GM18519 (cell line): ENCODE measurements around the gene FANCC.

Experiments
- ATAC-seq: cut with Tn5 transposase; IDR thresholded peaks from one replicate; pipeline ENCODE4 v1.9.1; 2021; ENCODE audit warnings: mild to moderate bottlenecking, moderate library complexity; ENCODE audit not compliant: unreplicated experiment, low FRiP score

Gene FANCC

GRCh38 chr9:95077766-95078370 is 239.6 kb downstream of the FANCC start:
- no peak for ATAC-seq

DNA sequence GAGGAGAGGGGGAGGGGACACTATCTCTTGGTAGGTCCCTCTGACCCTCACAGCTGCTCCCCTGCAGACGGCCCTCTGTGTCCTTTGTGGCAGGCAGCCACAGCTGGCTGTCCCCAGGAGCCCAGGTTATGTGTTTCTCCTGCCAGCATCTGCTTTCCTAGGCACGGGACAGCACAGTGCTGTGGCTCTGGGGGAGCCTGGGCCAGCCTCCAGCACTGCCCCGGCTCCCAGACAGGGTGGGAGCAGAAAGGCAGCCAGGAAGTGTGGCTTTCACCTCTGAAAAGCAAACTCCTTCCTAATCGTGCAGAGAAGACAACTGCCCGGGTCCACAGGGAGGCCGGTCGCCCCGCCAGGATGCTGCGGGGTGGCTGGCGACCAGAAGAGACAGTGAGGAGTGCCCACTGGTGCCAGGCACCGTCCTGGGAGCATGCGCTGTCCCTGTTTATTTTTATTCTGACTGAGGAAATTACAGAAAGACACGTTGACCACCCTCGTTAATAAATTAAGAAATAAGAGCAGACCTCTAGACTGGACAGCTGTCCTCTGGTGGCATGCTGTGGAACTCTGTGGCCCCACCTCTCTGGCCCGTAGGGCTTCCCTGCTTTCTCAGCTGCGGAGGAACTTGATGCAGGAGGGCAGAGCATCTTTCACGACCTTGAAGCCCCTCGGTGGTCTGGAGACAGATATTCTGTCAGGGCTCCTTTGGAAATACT is 240.3 kb downstream of the FANCC start:
- no peak for ATAC-seq

GRCh38 chr9:95076696-95077052 is 240.8 kb downstream of the FANCC start:
- no peak for ATAC-seq

- ATAC-seq = no peak
Observed at GRCh38 chr9:95075700-95076099, 241.8 kb downstream of the FANCC start.

GRCh38 chr9:95074632-95075031 is 242.9 kb downstream of the FANCC start:
- no peak for ATAC-seq

GRCh38 chr9:95073918-95074317 is 243.6 kb downstream of the FANCC start:
- ATAC-seq = no peak

DNA sequence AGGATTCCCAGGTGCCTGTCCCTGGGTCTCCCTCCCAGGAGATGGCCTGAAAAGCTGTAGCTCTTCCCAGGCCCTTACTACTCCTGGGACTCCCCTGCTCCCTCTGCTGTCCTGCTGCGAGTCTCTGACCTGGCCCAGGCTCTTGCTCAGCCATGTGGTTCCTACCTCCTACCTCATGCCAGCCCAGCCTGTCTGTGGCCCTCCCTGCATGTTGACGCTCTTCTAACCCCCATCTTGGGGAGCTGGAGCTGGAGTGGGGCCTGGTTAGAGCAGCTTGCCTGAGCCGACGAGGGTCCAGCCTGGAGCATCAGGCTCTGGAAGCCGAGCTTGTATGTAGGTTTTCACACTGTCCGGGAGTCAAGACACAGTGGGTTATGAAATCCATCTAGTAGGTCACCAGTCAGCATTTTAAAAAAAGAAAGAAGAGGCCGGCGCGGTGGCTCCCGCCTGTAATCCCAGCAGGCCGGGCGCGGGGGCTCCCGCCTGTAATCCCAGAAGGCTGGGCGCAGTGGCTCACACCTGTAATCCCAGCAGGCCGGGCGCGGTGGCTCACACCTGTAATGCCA is 244.4 kb downstream of the FANCC start:
- ATAC-seq = no peak

DNA sequence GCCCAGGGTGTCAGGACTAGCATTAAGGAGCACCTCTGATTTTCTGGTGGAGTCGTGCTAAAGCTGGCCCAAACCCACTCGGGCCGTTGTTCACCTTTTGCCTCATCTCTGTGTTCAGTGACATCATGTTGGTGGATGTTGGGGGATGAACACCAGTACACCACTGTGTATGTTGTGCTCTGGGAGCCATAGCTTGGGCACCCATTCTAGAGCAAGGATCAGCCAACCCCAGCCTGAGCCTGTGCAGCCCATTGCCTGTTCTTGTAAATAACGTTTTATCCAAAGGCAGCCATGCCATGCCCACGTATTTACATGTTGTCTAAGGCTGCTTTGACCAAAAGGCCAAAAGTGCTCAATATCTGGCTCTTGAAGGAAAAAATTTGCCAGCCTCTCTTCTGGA is 245.6 kb downstream of the FANCC start:
- ATAC-seq = no peak

DNA sequence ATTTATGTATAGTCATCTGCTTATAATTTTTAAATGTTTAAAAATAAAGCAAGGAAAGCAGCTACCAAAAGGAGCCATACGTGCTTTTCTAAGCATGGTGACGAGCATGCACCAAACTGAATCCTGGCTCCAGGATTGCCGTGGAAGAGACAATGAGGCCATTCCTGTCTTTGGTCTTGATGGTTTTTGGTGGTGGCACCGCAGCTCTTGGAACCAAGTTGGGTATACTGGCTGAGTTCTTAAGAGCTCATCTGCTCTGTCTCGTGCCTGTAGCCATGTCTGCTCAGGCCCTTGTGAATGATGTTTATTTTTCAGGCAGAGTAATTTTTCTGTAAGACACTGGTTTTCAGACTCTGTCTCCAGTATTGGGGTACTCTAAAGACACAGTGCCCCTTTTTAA is 246.1 kb downstream of the FANCC start:
- no peak for ATAC-seq

GRCh38 chr9:95070549-95071021 is 246.9 kb downstream of the FANCC start:
- ATAC-seq = no peak

DNA sequence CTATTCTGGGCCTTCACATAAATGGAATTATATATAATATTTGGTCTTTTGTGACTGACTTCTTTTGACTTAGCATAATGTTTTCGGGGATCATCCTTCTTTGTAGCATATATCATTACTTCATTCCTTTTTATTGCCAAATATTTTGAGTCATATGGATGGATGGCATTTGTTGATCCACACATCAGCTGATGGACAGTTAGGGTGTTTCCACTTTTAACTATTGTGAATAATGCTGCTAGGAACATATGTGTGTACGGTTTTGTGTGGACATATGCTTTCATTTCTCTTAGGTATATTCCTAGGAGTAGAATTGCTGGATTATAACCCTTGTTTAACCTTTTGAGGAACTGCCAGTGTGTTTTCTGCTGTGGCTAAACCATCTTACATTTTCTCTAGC is 249.6 kb downstream of the FANCC start:
- ATAC-seq = no peak

- ATAC-seq = no peak
Observed at GRCh38 chr9:95067057-95067456, 250.5 kb downstream of the FANCC start.

DNA sequence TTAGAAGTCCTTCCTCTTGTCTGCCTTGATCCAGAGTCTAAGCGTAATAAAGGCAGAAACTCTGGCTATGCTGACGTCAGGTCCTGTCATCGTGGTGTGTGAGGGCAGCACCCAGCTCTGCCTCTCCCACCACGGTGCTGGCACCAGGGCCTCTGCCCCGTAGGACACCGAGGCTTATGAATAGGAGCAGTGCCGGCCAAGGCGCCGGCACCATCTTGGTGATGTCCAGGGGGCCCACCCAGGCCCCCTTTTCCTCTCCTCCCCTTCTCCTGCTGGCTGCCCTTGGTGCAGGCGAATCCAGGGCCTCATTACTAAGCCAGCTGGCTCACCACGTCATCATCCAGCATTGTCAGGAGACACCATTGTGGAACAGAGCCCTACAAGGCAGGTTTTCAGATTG is 252.3 kb downstream of the FANCC start:
- no peak for ATAC-seq

GRCh38 chr9:95063300-95063699 is 254.2 kb downstream of the FANCC start:
- ATAC-seq = no peak

- no peak for ATAC-seq
Observed at GRCh38 chr9:95062596-95063065, 254.9 kb downstream of the FANCC start.

- no peak for ATAC-seq
Observed at GRCh38 chr9:95061916-95062595, 255.5 kb downstream of the FANCC start.

DNA sequence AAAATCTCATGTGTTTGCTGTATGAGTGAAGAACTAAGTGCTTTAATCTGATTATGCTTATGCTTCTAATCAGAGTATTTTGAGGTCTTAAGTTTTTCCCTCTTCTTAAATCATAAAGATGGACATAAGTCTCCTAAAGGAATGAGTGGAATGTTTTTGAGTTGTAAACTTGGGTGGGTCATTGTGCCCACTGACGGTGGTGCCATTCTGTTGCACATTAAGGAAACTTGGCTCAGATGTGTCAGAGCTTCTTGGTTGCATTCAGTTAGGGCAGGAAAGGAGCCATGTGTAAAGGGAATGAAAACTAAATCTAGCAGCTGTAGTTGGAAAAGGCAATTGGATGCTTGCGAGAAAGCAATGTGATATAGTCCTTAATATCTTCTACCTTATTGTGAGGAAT is 256.6 kb downstream of the FANCC start:
- no peak for ATAC-seq

DNA sequence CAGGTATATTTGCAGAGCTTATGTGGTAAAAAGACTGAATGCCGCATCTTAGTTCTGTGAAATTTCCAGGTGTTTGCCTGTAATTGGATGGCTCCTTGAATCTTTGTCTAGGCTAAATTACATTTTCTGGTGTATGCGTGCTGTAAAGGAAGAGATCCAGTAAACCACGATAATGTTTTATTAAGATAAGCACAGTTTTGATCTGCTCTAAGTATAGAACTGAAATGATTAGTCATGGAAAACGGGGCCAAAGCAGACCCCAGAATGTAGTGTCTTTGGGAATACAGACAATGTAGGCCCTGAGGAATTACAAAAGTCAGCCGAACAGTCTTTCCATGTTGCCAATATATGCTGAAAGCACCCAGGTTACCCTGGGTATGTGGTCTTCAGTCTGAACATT is 257.3 kb downstream of the FANCC start:
- ATAC-seq = no peak

DNA sequence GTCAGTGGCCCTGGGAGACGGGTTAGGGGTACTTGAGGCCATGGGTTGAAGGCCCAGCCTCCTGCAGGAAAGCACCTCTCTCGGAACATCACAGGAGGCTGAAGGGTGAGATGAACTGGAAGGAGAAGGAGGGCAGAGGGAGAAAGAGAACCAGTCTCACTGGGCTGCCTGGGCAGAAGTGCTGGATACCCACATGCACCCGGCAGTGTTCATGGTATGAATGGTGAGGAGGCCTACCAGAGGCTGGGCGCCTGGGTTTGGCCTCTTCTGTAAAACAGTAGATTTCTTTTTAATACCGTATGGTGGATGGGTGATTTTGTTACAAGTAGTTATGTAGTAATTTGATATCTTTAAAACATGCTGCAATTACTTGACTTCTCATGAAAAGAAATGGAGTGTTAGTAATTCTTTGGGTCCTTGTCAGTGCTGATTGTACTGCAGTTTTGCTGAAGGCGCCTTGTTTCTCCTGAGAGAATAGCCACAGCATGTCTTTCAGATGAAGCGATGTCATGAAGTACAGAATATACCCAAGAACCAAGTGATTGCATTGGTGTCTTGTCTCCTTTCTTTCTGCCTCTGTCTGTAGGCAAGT is 258.6 kb downstream of the FANCC start:
- no peak for ATAC-seq

DNA sequence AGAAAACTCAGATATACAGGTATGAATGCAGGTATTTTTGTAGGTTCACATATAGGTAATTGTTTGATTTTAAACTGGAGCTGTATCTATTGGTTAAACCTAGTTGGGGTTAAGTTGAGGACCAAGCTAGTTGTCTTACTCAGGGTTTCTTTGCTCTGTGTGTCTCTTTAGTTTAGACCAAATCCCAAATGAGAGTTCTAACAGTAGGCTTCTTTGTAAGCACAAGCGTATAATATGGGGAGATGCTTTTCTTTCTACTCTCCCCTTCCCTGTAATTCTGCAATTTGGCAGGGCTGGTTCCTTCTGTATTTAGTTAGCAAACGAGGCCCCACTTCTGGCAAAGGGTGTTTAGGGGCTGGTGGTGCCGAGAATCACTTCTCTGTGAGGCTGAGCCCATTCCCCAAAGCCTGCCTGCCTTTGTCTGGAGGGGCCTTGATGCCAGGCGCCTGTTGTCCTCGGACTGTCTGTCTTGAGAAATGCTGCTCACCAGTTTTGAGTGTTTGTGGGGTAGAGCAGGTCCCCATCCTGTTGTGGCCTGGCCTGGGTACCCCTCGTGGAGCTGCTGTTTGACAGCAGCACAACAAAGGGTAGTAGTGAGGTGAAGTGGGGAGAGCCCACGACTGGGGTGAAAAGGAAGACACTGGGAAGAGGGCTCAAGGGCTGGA is 259.3 kb downstream of the FANCC start:
- no peak for ATAC-seq
